Measurements from ENCODE around the gene PPEF2.

- TF ChIP-seq CTCF (IDR thresholded peaks at IDR 0.05) (no peak), POLR2A (IDR thresholded peaks at IDR 0.05) (no peak)
These were observed 67.5 kb downstream of the PPEF2 start for GRCh38 chr4:75834772-75835154.
